ENCODE results near the gene MBNL1. TPM values are rescaled to one million over a fixed set of nuclear protein-coding genes. Genes with fewer than 3 reads are reported as not detected.

The MBNL1 gene
- total and polyA plus RNA-seq, 2 of the 4 experiments (the other 2 are of a cell fraction) = 127 to 664 TPM

- no TSS peak for BruUV-seq (replicated peaks)
Measured at GRCh38 chr3:152222327-152222726, 46.4 kb upstream of the MBNL1 start.

More at GRCh38 chr3:152222327-152222726, 46.4 kb upstream of the MBNL1 start:
- ATAC-seq (ENCODE audit: low read depth) (peak; percentile 55), DNase-seq (peak; percentile 72)
- no peaks in the 10 kb centered on the region for H4K20me1 ChIP-seq (ENCODE audit: insufficient read depth, low read length)
- WGBS, 2 experiments (ENCODE audit: extremely low coverage in 2 of 2, insufficient read length in 1 of 2) = no CpG with 5 or more reads among the region's 2 CpGs
- no peak overlapping the region for H3K9ac ChIP-seq (ENCODE audit: low read depth, low read length)
- intact Hi-C loops (cut with micrococcal nuclease) = no loop called here
- no peak overlapping the region for H4K5ac ChIP-seq (ENCODE audit: low read depth, low read length)
- H2AK5ac ChIP-seq (ENCODE audit: low read depth, low read length) = no peak overlapping the region
- no peak overlapping the region for H3K4me3 ChIP-seq (ENCODE audit: insufficient read depth, low read depth, low read length)
- H2BK120ac ChIP-seq (ENCODE audit: low read depth, low read length) = no peak overlapping the region
- H3K18ac ChIP-seq (ENCODE audit: low read depth, low read length) = peak overlapping the region; percentile 16; the same call in 1 of the 2 replicates
- no peak overlapping the region for H3K4ac ChIP-seq (ENCODE audit: low read depth, low read length)
- no peak overlapping the region for H3K14ac ChIP-seq (replicated peaks; ENCODE audit: low read depth, low read length)
- no peak overlapping the region for H2BK15ac ChIP-seq (ENCODE audit: low read depth, low read length)
- in situ Hi-C loops (cut with MboI; ENCODE audit: low sequenced_read_pairs) = no loop called here
- H3K56ac ChIP-seq (ENCODE audit: extremely low read depth, insufficient read depth, low read length) = no peak overlapping the region
- no peaks in the 10 kb centered on the region for H3K9me1 ChIP-seq (ENCODE audit: insufficient read depth, low read length)
- no peak overlapping the region for H3K4me2 ChIP-seq (ENCODE audit: low read depth, low read length)
- no peak overlapping the region for H2AK9ac ChIP-seq (replicated peaks; ENCODE audit: low read depth, low read length, poor library complexity)
- no peaks in the 10 kb centered on the region for H3K27me3 ChIP-seq (ENCODE audit: control insufficient read depth, insufficient read depth, low read length)
- H2BK5ac ChIP-seq (ENCODE audit: low read depth, low read length, poor library complexity, severe bottlenecking) = no peak overlapping the region
- H4K91ac ChIP-seq (ENCODE audit: insufficient read depth, low read depth, low read length) = no peak overlapping the region
- H3K27ac ChIP-seq (ENCODE audit: insufficient read depth, low read length) = no peak overlapping the region
- H2BK20ac ChIP-seq (ENCODE audit: low read depth, low read length) = no peak overlapping the region
- H2AFZ ChIP-seq (replicated peaks; ENCODE audit: low read length, poor library complexity) = no peak overlapping the region
- no peak overlapping the region for H4K8ac ChIP-seq (ENCODE audit: low read depth in 2 of 2, low read length in 2 of 2)
- H3K36me3 ChIP-seq (ENCODE audit: control insufficient read depth, insufficient read depth, low read length) = no peaks in the 10 kb centered on the region
- ChIA-PET CTCF (no interaction called here), POLR2A (ENCODE audit: unreplicated experiment) (no interaction called here)
- no peak overlapping the region for H3K23ac ChIP-seq (ENCODE audit: low read depth, low read length)
- dilution Hi-C loops (cut with HindIII; ENCODE audit: low sequenced_read_pairs, unreplicated experiment) = no loop called here
- no peaks in the 10 kb centered on the region for H3K9me3 ChIP-seq (ENCODE audit: control insufficient read depth, insufficient read depth, low read length)
- H3K79me1 ChIP-seq (ENCODE audit: low read depth in 1 of 2, low read length in 2 of 2) = no peaks in the 10 kb centered on the region
- H3K4me1 ChIP-seq (ENCODE audit: control insufficient read depth, insufficient read depth, low read length) = no peaks in the 10 kb centered on the region
- TF ChIP-seq RAD21 (IDR thresholded peaks at IDR 0.05; ENCODE audit: low read length) (no peak), POLR2A (IDR thresholded peaks at IDR 0.05; ENCODE audit: low read depth, low read length) (no peak), CHD1 (IDR thresholded peaks at IDR 0.05; ENCODE audit: low read depth, low read length) (no peak), RFX5 (IDR thresholded peaks at IDR 0.05; ENCODE audit: low read depth, low read length) (no peak), CEBPB (IDR thresholded peaks at IDR 0.05; ENCODE audit: low read depth, low read length) (no peak), RCOR1 (IDR thresholded peaks at IDR 0.05; ENCODE audit: insufficient replicate concordance, low read length) (no peak), ELK1 (IDR thresholded peaks at IDR 0.05; ENCODE audit: borderline replicate concordance, low read depth, low read length) (no peak), MAFK (IDR thresholded peaks at IDR 0.05; ENCODE audit: low read depth, low read length) (no peak), BHLHE40 (IDR thresholded peaks at IDR 0.05; ENCODE audit: low read depth, low read length) (no peak), SMC3 (IDR thresholded peaks at IDR 0.05; ENCODE audit: low read depth, low read length) (no peak)
